HUES48 (cell line): ENCODE measurements around the gene RPL10A.
A peak's percentile ranks its signal among the peaks of the same experiment; 100 is the strongest.

Experiments used
- H3K27ac ChIP-seq: one replicate; pipeline ENCODE4 v1.7.0; 2013; ENCODE audit warnings: low read depth, low read length, inconsistent platforms
- H3K27me3 ChIP-seq: 2 replicates; pipeline ENCODE4 v1.6.1; 2013; ENCODE audit warnings: mild to moderate bottlenecking, low read length; ENCODE audit not compliant: control insufficient read depth, insufficient read depth
- H3K36me3 ChIP-seq: 2 replicates; pipeline ENCODE4 v1.6.1; 2013; ENCODE audit warnings: low read length; ENCODE audit not compliant: control insufficient read depth, insufficient read depth
- H3K4me1 ChIP-seq: 2 replicates; pipeline ENCODE4 v1.6.1; 2013; ENCODE audit warnings: mild to moderate bottlenecking, low read length; ENCODE audit not compliant: control insufficient read depth, insufficient read depth
- H3K4me3 ChIP-seq: 2 replicates; pipeline ENCODE4 v1.5.1; 2013; ENCODE audit warnings: mild to moderate bottlenecking, low read depth, low read length
- H3K9ac ChIP-seq: 2 replicates; pipeline ENCODE4 v1.6.1; 2013; ENCODE audit warnings: mild to moderate bottlenecking, low read depth, low read length, moderate library complexity
- H3K9me3 ChIP-seq: 2 replicates; pipeline ENCODE4 v1.6.1; 2013; ENCODE audit warnings: low read length; ENCODE audit not compliant: control insufficient read depth, insufficient read depth

The RPL10A gene

DNA sequence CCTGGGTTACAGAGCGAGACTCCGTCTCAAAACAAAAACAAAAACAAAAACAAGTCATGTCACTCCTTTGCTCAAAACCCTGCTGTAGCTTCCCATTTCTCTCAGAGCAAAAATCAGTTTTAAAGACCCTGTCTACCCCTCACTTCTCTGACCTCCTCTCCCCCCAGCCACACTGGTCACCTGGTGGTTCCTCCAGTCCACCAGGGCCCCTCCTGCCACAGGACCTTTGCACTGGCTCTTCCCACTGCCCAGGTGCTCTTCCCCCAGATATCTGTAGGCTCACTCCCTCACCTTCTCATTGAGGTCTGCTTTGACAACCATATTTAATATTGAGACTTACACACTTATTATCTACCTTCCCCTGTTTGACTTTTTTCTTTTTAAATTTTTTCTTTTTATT lies 33.6 kb downstream of the RPL10A start:
- Histone ChIP-seq H3K36me3 (no peaks in the 10 kb centered on the region), H3K4me1 (peaks cover 23% of the 10 kb centered on the region), H3K9me3 (no peaks in the 10 kb centered on the region), H3K4me3 (no peak overlapping the region), H3K27ac (no peak overlapping the region), H3K9ac (no peak overlapping the region), H3K27me3 (peaks cover 26% of the 10 kb centered on the region)

GRCh38 chr6:35503534-35503933 lies 35.3 kb downstream of the RPL10A start:
- H3K36me3 ChIP-seq, result no peaks in the 10 kb centered on the region
- peaks cover 23% of the 10 kb centered on the region for H3K4me1 ChIP-seq
- no peak overlapping the region for H3K9ac ChIP-seq
- H3K27ac ChIP-seq, result no peak overlapping the region
- H3K4me3 ChIP-seq, result no peak overlapping the region
- H3K27me3 ChIP-seq, result peaks cover 21% of the 10 kb centered on the region
- H3K9me3 ChIP-seq, result no peaks in the 10 kb centered on the region

DNA sequence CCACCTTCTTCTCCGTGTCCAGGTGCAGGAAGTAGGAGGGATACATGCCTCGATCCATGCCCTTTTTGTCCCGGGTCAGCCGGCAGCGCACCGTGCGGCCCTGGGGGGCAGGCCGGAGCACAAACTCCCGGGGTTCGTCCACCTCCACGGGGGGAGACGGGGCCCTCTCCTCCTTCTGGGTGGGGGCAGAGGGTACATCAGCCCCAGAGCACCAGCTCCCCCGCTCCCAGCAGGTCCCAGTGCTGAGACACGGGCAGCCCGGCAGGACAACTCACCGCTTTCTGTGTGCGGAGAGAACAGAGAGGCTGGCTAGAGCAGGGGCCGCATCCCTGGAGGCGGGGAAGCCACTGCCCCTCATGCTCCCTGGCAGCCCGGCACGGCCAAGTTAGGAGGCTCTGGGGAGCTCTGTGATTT lies 37.8 kb downstream of the RPL10A start:
- Histone ChIP-seq H3K27me3 (peaks cover 7% of the 10 kb centered on the region), H3K27ac (no peak overlapping the region), H3K36me3 (no peaks in the 10 kb centered on the region), H3K4me3 (no peak overlapping the region), H3K9ac (0 out of 2 replicates have a peak overlapping the region, but pooled peaks have one; percentile 7), H3K4me1 (peaks cover 14% of the 10 kb centered on the region), H3K9me3 (no peaks in the 10 kb centered on the region)

DNA sequence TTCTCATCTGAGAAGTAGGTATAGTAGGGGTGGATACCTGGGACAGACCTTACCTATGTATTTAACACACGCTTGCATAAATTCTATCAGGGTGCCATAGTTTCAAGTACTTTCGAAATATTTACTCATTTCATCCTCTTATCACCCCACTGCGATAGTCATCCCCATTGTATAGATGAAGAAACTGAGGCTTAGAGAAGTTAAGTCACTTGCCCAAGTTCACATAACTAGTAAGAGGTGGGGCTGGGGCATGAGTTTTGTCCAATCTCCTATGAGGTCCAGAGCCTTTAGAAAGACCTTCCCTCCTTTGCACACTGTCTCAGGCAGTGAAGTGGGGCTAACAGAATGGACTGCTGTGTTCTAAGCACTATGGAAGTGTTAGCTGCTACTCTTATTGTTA lies 38.3 kb downstream of the RPL10A start:
- peaks cover 19% of the 10 kb centered on the region for H3K4me1 ChIP-seq
- no peak overlapping the region for H3K4me3 ChIP-seq
- H3K27me3 ChIP-seq, result peaks cover 11% of the 10 kb centered on the region
- H3K9me3 ChIP-seq, result no peaks in the 10 kb centered on the region
- no peak overlapping the region for H3K9ac ChIP-seq
- H3K36me3 ChIP-seq, result no peaks in the 10 kb centered on the region
- H3K27ac ChIP-seq, result no peak overlapping the region

DNA sequence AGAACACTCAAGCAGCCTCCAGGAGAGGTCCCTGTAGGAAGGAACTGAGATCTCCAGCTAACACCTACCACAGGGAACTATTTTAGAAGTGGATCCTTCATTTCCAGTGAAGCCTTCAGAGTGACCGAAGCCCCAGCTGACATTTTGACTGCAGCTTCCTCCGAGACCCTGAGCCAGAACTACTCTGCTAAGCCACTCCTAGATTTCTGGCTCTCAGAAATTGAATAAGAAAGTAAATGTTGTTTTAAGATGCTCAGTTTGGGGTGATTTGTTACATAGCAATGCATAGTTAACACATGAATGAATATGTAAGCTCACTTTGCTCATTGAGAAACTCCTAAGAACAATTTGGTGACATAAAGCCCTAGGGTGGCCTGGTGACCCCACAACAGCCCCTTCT lies 39.0 kb downstream of the RPL10A start:
- peaks cover 11% of the 10 kb centered on the region for H3K27me3 ChIP-seq
- H3K9me3 ChIP-seq, result no peaks in the 10 kb centered on the region
- H3K27ac ChIP-seq, result no peak overlapping the region
- no peak overlapping the region for H3K4me3 ChIP-seq
- H3K9ac ChIP-seq, result no peak overlapping the region
- H3K4me1 ChIP-seq, result peaks cover 20% of the 10 kb centered on the region
- no peaks in the 10 kb centered on the region for H3K36me3 ChIP-seq

DNA sequence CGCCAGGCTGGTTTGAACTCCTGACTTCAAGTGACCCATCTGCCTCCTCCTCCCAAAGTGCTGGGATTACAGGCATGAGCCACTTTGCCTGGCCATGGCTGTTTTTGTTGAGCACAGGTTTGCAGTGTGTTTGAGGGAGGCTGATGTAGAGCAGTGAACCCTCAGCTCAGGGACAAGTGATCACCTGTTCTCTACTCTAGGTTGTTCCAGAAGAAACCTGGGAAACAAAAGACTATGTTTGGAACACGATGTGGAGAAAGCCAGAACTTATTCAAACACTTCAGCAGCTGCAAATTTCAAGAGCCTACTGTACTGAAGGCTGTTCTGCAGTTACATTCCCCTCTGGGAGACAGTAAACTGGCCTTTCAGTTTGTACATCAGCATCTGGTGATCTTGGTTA lies 39.8 kb downstream of the RPL10A start:
- no peak overlapping the region for H3K27ac ChIP-seq
- no peaks in the 10 kb centered on the region for H3K9me3 ChIP-seq
- no peaks in the 10 kb centered on the region for H3K36me3 ChIP-seq
- no peak overlapping the region for H3K4me3 ChIP-seq
- peaks cover 23% of the 10 kb centered on the region for H3K4me1 ChIP-seq
- peaks cover 11% of the 10 kb centered on the region for H3K27me3 ChIP-seq
- no peak overlapping the region for H3K9ac ChIP-seq

DNA sequence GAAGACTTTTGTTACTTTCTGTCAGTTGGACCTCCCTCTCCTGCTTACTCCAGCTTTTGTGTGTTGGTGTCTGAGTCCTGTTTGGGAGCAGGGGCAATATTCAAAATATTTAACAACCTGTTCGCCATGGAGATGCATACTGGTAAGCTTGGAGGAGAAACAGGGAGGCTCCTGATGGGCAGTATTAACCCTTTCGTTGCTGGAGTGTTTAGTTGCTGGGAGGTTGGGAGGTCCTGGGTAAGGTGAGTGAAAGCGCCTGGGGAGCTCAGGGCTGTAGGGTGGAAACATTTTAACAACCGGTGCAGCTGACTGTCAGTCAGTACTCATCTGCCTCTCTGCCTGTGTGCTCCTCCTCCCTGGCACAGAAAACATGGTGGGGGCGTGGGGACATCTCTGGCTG lies 40.3 kb downstream of the RPL10A start:
- Histone ChIP-seq H3K9me3 (no peaks in the 10 kb centered on the region), H3K4me1 (peaks cover 23% of the 10 kb centered on the region), H3K27me3 (peaks cover 11% of the 10 kb centered on the region), H3K4me3 (no peak overlapping the region), H3K27ac (no peak overlapping the region), H3K9ac (no peak overlapping the region), H3K36me3 (no peaks in the 10 kb centered on the region)

DNA sequence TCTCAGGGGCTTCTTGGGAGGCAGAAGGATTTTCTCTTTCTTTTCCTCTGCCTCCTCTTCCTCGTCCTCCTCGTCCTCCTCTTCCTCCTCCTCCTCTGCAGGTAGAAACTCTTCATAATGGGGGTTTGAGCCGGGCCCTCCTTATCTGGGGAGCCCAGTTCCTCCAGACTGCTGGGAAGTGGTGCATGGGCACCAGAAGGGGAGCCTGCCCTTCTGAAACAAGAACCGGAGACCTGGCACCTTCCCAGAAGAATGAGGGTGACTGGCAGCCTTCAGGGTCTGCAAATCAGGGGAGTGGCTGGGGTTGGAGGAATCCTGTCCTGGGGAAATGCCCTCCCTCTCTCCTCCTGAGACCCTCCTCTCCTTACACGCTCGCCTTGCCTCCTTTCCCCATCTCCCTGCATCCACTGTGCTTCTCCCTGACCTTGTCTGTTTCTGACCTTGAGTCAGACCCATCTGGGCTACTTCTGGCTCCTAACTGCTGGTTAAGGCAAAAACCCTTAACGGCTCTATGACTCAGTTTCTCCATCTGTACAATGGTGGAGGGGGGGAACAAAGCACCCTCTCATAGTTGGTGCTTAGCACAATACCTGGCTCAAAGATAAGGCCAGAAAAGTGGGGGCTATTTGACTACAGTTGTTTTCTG lies 42.8 kb downstream of the RPL10A start:
- Histone ChIP-seq H3K4me1 (peaks cover 19% of the 10 kb centered on the region), H3K27me3 (peaks cover 11% of the 10 kb centered on the region), H3K4me3 (no peak overlapping the region), H3K36me3 (no peaks in the 10 kb centered on the region), H3K9me3 (no peaks in the 10 kb centered on the region), H3K27ac (no peak overlapping the region), H3K9ac (no peak overlapping the region)

GRCh38 chr6:35511562-35511941 lies 43.4 kb downstream of the RPL10A start:
- Histone ChIP-seq H3K27ac (no peak overlapping the region), H3K4me1 (peaks cover 15% of the 10 kb centered on the region), H3K4me3 (no peak overlapping the region), H3K27me3 (peaks cover 7% of the 10 kb centered on the region), H3K9me3 (no peaks in the 10 kb centered on the region), H3K36me3 (no peaks in the 10 kb centered on the region), H3K9ac (no peak overlapping the region)

DNA sequence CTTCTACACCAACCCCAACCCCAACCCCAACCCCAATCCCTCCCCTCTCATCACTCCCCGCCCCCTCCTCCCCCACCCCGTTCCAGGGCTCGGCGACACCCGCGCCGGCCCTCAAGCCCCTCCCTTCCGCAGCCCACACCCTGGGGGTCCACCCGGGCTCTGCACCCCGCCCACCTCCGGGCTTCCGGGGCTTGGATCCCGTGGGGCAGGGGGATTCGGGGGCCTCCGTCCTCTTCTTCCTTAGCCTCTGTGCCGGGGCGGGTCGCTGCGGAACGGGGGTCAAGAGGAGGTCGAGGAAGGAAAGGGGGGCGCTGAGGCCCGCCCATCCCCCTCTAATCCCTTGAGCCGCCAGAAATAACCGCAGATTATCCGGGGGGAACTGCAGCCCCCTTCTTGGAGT lies 43.8 kb downstream of the RPL10A start:
- Histone ChIP-seq H3K27me3 (peaks cover 4% of the 10 kb centered on the region; the same call in 1 of the 2 replicates), H3K9me3 (no peaks in the 10 kb centered on the region), H3K36me3 (no peaks in the 10 kb centered on the region), H3K4me3 (no peak overlapping the region), H3K4me1 (peaks cover 14% of the 10 kb centered on the region), H3K27ac (no peak overlapping the region), H3K9ac (no peak overlapping the region)

DNA sequence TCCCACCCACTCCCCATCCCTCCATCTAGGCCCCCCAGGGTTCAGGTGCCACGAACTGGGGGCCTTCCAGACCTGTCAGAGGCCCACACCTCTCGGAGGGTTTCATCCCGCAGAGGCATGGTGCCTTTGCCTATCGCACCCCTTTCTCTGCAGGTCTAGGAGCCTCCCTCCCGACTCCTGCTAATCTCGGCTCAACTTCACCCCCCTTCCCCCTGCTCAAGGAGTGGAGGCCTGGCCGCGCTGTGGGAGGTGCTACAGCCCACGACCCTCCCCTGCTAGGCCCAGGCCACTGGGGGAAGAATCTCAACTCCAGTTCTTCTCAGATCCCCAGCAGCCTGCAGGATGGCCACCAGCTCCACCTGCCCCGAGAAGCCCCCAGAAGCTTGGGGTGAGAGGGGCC lies 44.5 kb downstream of the RPL10A start, which contains the start of gene TULP1:
Gene TULP1 (minus strand): TSS at position 157 of the 400 bp plus-strand sequence. CDS start 38 bp downstream, at position 119.
- Histone ChIP-seq H3K27ac (no peak within 1 kb of the TSS), H3K36me3 (no peaks in the 10 kb centered on the region), H3K4me3 (no peak within 1 kb of the TSS), H3K4me1 (peaks cover 10% of the 10 kb centered on the region; the same call in 1 of the 2 replicates), H3K9me3 (no peaks in the 10 kb centered on the region), H3K27me3 (peaks cover 4% of the 10 kb centered on the region; the same call in 1 of the 2 replicates), H3K9ac (no peak within 1 kb of the TSS)
